Measurements from ENCODE around the gene COL4A1.

The COL4A1 gene

DNA sequence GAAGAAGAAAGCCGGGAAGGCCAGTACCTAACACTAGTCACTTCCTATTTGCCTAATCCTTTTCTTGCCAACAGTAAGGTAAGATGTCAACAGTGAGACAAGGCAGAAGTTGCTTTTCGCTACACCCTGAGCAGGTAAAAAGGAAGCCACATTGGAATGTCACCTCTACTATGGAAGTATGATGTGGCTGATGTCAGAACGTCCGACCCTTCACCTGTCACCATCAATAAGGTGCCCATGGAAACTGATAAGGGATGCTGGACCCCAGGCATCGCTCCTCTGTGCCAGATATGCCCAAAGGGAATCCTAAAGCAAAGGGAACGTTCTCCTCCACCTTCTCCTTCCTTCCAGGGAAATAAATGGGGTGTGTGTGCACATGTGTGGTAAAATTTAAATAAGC lies 34.3 kb downstream of the COL4A1 start:
- no peak for DNase-seq

DNA sequence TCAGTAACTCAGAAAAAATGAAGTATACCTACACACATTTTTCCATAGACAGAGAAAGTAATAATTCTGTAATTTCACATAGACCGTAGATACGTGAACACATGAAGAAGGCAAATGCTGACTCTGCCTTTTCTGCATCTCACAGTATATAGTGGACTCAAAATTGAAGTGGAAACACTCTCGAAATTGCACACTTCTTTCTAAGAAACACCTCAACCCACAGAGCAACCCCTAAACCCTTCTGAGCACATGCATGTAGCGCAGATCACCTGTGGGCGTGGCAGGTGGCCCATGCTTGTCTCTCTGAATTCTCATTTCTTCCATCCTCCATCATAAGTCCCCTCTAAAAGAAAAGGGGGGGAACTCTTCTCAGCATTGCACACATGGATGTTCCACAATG lies 34.7 kb downstream of the COL4A1 start:
- DNase-seq = no peak

DNA sequence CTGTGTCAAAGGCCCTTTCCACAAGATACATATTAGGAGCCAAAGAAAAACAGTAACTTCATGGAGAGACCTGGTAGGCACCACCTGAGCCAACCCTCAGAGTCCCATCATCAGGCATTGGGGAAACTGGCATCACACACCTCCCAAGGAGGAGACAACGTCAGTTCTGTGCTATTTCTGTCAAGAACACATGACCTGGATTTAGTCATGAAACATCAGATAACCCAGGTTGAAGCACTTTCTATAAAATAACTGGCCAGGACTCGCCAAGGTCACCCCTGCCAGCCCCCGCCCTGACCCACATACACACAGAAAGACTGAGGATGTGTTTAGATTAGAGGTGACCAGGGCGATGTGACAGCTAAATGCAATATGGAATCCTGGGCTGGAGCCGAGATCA lies 35.6 kb downstream of the COL4A1 start:
- DNase-seq = no peak

DNA sequence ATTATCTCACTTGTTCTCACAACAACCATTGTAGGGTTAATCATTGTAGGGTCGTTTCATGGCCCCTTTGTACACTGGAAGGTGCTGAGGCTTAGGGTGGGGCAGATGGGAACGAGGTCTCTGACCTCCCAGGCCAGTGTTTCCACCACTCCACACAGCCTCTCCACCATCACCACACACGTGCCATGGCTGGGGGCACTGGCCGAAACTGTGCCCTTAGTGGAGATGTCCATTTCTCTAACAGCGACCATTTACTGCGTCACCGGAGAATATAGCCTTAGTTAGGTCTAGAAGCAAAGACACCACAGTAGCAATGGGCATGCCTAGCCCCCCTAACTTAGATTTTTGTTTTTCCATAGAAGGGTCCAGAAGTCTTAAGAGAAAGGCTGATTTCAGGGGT lies 36.5 kb downstream of the COL4A1 start:
- no peak for DNase-seq

DNA sequence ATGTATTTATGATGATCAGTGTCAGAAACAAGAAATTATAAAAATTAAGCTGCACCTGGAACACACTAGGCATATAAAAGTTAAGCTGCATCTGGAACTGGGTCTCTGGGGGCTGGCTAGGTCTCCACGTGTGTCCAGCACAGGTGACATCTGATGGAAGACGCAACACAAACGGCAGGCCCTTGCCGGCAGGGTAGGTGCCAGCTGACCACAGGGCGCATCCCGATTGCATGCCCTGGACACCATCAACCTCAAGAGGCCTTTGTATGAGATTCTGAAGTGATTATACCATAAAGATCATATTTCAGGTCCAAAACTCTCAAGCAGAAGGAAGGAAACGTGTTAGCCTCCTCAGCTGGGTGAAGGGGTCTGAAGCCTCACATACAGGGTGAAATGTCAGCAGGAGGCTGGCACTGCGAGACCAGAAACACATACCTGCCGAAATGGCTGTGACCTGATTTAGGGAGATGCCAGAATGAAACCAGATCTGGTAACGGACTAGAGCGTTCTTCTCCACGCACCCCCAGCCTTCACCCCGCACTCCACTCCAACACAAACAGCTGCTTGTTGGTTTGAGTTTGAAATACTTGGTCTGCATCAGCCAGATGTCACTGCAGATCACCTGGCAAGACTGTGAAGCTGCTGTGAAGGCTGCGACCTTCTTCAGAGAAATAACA lies 37.3 kb downstream of the COL4A1 start:
- no peak for DNase-seq

DNA sequence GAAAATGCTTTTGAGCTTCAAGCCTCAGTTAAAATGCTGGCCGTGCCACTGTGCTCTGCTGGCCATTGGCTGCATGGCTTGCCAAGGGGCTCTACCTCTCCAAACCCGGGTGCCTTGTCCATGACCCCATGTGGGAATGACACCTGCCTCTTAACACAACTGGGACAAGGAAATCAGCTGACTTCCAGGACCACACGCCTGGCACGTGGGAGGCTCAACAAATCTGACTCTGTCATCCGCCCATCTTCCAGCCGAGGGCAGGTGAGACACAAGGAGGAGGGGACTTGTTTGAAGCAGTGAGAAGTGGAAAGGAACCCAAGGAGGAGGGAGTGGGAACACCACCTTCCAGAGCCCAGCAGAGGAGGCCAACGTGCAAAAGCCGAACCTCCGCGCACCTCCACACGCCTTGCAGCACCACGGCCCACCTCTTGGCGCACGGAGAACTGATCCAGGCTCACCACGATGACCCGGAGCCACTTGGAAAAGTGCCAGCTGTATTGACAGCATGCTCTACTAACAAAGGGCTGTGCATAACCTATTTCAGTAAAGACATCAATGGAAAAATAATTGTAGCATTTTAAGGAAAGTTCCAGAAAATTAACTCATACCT lies 38.3 kb downstream of the COL4A1 start:
- no peak for DNase-seq

DNA sequence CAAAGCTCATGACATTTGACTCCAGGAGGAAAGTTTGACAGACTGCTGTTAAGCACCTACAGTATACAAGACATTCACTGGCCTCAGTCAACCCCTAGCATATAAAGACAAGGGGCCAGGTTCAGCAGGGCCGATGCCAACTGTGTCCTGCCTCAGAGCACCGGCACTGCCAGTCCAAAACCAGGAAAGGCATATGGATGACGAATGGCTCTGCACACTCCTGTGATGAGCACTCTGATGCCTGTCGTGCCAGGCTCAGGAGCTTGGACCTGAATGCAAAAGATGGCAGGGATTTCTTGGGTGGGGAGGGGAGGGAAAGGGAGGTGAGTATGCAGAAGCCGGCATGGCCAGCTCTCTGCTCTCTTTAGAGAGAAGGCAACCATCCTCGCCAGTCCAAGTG lies 38.9 kb downstream of the COL4A1 start:
- DNase-seq = no peak

DNA sequence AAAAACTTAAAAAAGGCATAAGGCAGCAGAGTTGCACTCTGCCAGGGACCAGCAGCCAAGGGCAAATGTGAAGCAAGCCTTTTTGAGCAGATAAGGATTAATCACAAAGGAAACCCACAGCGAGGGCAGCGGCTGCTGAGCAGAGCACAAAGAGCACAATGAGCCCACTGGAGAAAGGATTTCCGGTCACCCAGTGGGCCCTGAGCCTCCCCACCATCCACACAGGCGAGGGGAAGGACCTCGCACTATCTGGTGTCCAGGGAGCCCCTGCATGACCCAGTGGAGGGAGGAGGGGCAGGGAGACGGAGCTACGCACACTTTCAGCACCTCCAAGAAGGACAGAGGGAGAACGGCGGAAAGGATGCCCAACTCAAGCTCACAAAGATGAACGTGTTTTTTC lies 40.0 kb downstream of the COL4A1 start:
- DNase-seq = no peak

DNA sequence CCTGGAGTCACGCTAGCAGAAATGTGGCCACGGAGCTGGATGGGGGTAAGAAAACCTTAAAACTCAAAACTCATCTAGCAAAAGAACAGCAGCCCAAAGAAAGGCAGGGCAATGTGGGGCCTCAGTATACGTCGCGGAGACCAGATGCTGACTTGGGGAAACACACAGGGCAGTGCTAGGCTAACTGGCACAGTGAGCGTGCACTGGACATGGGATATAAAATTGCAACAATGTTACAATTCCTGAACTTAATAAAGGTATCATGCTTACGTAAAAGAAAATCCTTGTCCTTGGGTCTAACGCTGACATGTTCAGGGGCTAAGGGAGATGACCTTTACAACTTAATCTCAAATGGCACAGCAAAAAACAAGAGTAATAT lies 40.5 kb downstream of the COL4A1 start:
- DNase-seq = no peak

DNA sequence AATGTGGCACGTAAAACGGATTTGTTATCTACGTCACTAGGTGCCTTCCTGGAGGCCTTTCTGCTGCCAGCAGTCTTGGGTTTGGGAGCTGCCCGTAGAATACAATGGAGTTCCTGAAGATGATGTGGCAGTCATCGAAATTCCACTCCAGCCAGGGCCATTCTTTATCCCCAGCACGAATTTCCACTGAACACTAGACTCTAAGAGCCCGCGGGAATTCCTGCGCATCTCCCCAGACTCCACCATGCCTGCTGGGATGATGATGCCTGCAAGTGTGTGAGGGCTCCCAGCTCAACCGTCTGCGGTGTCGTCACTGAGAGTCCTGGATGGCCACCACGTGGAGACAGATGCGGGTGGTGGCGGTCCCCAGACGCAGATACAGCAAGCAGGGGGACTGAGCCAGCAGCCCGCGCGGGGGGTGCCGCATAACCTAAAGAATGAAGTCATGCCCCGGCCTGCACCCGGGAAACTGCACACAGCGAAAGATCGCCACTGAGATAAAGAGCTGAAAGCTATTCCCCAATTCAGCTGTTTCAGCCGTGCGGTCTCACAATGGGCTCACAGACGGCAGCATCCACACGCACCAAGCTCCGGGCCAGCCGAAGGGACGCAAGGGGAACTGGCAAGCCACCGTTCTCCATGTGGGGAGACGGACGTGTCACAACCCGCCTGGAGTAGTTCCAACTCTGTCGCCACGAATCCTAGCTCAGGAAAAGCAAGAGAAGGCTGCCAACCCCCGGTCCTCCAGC lies 41.1 kb downstream of the COL4A1 start:
- DNase-seq = no peak

DNA sequence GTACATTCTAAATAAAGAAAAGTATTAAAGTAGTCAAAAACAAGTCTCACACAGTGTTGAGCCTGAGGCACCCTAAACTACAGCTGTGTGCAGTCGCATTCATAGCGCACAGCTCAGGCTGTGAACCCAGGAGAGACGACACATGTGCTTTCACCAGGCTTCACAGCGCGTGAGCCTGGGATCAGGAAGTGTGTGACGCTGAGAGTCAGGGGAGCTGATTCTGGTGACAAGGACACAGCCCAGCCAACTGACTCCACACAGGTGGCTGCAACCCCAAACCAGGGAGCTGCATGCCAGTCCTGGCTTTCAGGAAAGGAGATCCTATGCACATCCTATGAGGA lies 41.6 kb downstream of the COL4A1 start:
- no peak for DNase-seq

DNA sequence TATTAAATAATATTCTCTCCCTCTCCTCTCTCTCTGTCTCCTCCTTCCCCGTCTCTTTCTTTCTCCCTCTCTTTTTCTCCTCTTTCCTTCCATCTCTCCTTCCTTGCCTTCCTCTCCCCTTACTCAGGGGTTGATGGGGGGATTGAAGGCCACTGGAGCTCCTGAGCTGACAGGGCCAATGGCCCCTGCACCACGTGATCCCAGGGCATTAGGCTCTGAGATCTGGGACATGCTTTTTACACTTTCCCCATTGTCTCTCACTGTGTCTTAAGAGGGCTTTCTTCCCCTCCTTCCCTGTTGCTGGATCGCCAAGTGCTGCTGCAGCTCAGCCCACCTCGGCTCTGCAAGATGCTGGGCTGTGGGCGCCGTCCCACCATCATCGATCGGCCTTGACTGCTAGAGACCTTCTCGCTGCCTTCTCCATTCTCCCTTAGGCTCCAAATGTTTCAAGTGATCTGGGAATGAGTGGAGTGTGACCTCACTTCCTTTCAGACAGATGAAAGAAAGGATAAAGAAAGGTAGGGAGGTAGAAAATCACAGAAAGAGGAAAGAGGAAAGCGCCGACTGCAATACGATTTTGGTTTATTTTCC lies 42.2 kb downstream of the COL4A1 start:
- no peak for DNase-seq

DNA sequence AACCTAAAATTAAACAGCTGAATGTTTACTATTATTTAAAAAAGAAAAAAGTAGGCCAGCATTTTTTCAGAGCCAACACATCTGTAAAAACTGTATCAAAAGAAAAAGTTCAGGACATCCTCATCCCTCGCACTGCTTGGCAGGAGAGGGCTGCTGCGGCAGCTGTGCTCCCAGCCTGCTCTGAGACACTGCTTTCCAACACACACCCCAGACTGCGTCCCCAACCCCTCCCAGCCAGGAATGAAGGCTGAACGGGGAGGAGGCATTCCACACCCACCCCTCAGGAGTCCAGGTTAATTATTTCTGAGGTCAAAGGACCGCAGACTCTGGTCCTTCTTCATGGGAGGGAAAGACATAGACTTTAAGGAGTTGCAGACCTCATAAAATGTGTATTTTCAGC lies 43.1 kb downstream of the COL4A1 start:
- no peak for DNase-seq

DNA sequence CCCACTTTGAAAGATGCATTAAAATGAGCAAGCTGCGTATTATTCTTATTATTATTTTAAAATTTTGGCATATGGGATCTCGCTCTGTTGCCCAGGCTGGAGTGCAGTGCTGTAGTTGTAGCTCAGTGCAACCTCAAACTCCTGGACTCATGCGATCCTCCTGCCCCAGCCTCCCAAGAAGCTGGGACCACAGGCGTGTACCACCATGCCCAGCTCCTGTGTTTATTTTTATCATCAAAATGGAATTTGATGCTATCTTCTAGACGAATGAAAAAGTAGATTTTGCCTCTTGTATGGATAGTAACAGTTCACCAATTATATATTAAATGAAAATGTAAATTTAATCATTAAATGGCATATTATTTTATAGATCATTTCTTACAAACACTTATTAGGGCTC lies 43.6 kb downstream of the COL4A1 start:
- DNase-seq = no peak

DNA sequence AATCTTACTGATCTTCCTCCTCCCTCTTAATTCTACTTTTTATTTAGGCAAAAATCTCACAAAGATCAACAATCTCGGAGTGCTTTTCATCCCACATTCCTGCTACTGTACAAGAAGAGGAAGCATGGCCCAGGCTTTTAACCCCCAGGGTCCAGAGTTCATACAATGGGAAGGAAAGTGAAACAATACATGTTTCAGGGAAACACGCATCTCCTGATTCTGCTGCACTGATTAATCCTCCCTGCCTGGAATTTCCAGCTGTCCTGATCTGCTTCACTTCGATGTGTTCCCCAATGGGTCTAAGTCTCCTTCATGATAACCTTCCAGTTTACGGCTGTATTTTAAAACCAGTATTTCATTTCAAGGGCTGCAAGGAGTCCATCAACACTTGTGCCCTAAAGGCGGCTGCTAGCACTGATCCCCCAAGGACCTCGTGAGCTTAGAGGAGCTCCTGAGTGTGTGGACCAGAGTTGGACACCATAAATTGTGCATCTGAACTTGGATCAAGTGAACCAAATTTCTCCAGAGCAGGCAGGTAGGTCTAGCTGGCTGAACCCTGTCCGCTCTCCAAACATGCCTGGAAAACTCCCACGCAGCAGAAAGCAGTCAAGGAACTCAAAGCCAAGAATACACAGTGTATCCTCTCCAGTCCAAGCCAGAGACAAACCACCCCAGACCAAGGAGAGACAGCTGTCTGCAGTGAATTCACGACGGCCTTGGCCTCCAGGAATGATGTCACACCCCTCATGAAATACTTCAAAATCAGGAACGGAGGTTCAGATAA lies 44.3 kb downstream of the COL4A1 start:
- no peak for DNase-seq

DNA sequence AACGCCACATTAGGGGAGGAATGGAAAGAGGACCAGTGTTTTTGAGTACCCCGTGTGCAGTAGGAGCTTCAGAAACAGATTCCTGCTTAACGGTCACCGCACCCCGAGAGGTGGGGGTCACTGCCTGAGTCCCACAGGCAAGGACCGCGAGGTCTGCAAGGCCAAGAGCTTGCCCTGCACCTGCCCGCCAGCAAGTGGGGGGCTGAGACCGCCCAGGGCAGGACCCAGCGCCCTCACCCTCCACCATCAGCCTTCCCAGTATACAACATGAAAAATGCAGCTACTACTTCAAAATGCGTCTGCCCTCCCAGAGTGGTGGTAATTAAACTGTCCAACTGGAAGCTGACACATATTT lies 44.9 kb downstream of the COL4A1 start:
- DNase-seq = no peak

DNA sequence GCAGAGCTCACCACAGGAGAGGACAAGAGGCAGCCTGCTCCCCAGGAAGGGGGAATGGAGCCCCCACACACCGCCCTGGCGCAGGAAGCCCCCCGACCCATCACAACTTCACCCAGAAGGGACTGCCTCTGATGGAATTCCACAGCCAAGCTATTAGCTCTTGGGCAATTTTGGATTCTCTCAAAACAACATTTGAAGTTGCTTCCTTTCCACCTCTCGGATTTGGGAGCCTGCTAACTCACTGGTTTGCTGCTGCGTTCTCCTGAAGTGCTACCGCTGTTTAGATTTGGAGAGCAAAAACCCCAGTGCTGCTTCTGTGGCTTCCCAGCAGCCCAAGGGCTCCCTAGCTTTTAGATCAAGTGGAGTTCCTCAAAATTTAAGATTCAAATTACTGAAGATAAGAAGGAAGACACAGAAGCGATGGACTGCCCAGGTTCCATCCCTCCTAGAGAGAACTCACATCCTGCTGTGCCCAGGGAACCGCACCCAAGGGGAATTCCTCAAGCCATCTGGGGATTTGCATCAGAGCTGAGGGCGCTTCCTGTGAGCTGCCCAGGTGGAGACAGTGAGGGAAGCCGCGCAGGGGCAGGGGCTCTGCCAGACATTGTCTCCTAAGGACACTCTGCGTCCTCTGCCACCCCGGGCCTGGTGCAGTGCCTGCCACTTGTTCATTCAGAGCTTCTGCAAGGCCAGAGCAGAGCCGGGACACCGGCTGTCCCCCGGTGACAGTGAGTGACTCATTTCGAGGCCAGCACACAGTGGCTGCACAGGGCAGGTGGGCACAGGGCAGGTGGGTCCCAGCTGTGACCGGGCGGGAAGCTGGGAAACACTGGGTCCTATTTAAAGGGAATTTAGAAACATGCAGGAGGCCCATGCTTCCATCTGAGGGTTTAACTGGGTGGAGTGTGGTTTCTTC lies 45.5 kb downstream of the COL4A1 start:
- peak; percentile 3 to 64 for DNase-seq

DNA sequence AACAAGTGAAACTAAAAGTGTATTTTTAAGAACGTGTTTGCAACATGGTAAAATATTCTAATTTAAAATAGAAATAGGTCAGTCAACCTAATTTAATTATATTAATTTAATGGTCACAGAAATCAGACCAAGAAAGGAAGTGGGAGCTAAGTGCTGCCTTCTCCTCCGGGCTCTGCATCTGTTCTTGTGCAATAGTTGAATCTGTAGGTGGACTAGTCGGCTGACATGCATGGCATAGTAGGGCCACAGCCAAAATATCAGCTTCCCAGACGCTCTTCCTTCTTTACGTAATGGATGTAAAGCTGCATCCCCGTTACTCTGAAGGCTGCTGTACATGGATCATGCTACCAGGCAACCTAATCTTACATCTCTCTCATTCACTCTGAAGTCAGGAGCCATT lies 47.3 kb downstream of the COL4A1 start:
- no peak for DNase-seq

DNA sequence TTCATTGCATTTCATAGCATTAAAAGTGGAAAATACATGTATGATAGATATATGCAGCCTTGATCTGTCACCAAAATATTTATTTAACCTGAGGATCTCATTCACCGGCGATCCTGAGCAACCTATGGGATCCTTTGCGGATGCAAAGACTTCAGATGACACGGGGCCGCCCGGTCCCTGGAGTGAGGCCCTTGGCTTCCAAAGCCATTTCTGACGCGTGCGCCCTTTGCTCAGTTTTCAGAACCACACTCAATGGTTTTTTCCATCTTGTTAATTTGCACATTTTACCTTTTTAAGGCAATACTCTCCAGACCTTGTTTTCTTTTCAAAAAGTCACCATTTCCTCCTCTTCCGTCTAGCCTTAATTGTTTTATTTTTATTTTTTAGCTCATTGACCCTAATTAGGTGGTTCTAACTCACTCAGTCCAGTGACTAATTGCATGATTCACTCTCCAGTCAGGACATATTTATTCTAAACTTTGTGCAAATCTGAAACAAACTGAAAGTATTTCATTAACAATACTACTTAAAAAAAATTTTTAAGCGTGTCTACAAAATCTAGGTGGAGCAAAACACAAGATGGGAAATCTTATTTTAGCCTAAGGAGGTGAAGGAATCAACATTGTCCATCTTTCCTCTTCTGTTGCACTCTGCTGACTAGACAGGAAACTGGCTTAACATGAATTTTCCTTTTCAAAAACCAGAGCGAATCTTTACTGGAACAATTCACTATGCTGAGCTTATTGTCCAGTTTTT lies 47.9 kb downstream of the COL4A1 start:
- DNase-seq = no peak

DNA sequence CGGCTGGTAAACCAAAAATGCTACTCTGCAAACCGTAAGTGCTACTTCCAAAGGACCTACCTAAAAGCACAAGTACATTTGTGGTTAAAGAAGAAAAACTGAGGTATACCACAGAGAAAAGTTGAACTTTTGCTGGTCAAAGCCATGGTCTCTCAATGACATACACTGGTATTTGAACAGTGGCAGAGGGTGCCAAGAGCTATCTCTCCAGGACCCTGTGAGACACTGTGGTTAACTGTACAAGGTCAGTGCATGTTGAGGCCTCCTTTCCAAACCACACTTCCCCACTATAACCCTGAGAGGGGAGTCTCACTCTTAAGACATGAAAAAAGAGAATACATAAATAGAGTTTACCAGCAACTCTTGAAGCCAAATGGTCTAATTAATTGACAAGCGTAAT lies 49.5 kb downstream of the COL4A1 start:
- no peak for DNase-seq

DNA sequence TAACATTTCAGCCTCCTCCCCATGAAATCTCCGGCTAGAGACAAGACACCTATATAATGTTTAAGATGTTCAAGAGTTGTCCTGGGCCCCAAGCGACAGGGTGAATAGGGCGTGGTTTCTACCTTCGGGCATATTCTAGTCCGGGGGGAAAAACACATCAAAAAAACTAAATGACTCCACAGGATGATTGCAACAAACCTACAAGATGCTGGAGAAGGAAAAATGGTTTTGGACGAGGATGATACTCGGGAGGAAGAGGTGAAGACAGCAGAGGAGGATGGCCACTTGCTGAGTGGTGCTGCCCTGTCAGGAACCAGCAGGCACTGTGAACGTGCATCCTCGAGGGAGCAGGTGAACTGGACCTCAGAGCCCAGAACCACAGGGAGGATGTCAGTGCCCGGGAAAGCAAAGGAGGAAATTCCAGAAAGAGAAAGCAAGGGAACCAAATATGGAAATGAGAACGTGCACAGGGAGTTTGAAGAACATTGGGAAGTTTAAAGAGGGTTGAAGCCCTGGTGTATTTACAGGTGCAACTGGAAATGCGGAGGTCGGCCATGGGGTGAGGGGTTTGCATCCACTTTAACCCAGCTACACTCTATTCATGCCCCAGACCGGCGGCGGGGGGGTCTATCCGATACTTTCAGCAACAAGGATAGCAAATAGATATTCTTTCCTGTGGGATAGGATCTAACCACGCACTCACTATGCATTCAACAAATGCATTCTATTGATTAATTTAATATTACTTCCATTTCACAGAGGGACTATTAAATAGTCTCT lies 50.6 kb downstream of the COL4A1 start:
- no peak for DNase-seq
